Measurements from ENCODE around the gene CENPA.

DNA sequence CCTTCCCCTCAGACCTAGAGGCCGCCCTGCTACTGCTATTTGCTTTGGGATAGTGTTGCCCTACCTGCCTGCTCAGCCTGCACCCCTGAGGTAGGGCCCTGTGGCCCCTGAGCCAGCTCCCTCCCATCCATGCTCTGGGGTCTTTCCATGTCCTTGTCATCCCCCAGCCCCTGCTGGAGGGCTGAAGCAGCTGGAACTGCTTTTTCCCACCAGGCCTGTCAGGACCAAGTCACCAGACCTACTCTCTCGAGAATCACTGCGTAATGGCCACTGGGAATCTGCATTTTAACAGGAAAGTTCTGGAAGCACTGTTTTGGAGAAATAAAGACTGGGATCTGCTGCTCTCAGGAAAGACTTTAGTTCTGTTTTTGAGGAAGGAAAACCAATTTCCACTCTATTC is 42.0 kb upstream of the CENPA start:
- TF ChIP-seq, protein P1, sequence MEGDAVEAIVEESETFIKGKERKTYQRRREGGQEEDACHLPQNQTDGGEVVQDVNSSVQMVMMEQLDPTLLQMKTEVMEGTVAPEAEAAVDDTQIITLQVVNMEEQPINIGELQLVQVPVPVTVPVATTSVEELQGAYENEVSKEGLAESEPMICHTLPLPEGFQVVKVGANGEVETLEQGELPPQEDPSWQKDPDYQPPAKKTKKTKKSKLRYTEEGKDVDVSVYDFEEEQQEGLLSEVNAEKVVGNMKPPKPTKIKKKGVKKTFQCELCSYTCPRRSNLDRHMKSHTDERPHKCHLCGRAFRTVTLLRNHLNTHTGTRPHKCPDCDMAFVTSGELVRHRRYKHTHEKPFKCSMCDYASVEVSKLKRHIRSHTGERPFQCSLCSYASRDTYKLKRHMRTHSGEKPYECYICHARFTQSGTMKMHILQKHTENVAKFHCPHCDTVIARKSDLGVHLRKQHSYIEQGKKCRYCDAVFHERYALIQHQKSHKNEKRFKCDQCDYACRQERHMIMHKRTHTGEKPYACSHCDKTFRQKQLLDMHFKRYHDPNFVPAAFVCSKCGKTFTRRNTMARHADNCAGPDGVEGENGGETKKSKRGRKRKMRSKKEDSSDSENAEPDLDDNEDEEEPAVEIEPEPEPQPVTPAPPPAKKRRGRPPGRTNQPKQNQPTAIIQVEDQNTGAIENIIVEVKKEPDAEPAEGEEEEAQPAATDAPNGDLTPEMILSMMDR (IDR thresholded peaks at IDR 0.05) = no peak
- no peak for TF ChIP-seq POLR2A (IDR thresholded peaks at IDR 0.05)
